ENCODE data around the gene HIBCH.
"Not testable (repeated sequence)": the region's sequence is repeated elsewhere in the genome, so short reads cannot be mapped to it uniquely, and the experiment has no call there.

Gene HIBCH

GRCh38 chr2:190303647-190304046, 16.0 kb downstream of the HIBCH start:
- no peak for DNase-seq

- no peak for DNase-seq
Observed at GRCh38 chr2:190302052-190302451, 17.6 kb downstream of the HIBCH start.

- no peak for DNase-seq
Observed at GRCh38 chr2:190301032-190301431, 18.6 kb downstream of the HIBCH start.

- not testable (repeated sequence) for DNase-seq
Observed at GRCh38 chr2:190297880-190298279, 21.7 kb downstream of the HIBCH start.

- no peak for DNase-seq
Observed at GRCh38 chr2:190283783-190284182, 35.8 kb downstream of the HIBCH start.

- no peak for DNase-seq
Observed at GRCh38 chr2:190280565-190281350, 38.9 kb downstream of the HIBCH start.

- DNase-seq, result not testable (repeated sequence)
Observed at GRCh38 chr2:190279256-190280134, 40.1 kb downstream of the HIBCH start.

GRCh38 chr2:190277234-190278112, 42.2 kb downstream of the HIBCH start:
- no peak for DNase-seq

GRCh38 chr2:190272457-190272842, 47.2 kb downstream of the HIBCH start:
- no peak for DNase-seq

GRCh38 chr2:190271783-190272456, 47.7 kb downstream of the HIBCH start:
- no peak for DNase-seq

GRCh38 chr2:190270298-190270697, 49.3 kb downstream of the HIBCH start:
- DNase-seq, result no peak

- not testable (repeated sequence) for DNase-seq
Observed at GRCh38 chr2:190269699-190270098, 49.9 kb downstream of the HIBCH start.

GRCh38 chr2:190267302-190267701, 52.3 kb downstream of the HIBCH start:
- DNase-seq, result no peak

- DNase-seq, result no peak
Observed at GRCh38 chr2:190266314-190266713, 53.3 kb downstream of the HIBCH start.

GRCh38 chr2:190261851-190262250, 57.8 kb downstream of the HIBCH start:
- DNase-seq, result no peak

- DNase-seq, result no peak
Observed at GRCh38 chr2:190256087-190256486, 63.5 kb downstream of the HIBCH start.

GRCh38 chr2:190255676-190256075, 64.0 kb downstream of the HIBCH start:
- DNase-seq, result no peak

GRCh38 chr2:190254063-190254850, 65.4 kb downstream of the HIBCH start:
- no peak for DNase-seq

GRCh38 chr2:190250421-190250820, 69.2 kb downstream of the HIBCH start:
- no peak for DNase-seq

GRCh38 chr2:190235551-190236075, 84.0 kb downstream of the HIBCH start:
- DNase-seq, result no peak

GRCh38 chr2:190235101-190235500, 84.5 kb downstream of the HIBCH start:
- DNase-seq, result no peak

Data from activated effector memory CD4-positive, alpha-beta T cell treated with anti-CD3 and anti-CD28 coated beads, Interleukin-2, amount 50 U/mL, for 16 hours (primary cell).